KMS-11 (cell line): ENCODE data around the gene GGT1.
A peak's percentile ranks its signal among the peaks of the same experiment; 100 is the strongest.
"Not testable (repeated sequence)": the region's sequence is repeated elsewhere in the genome, so short reads cannot be mapped to it uniquely, and the experiment has no call there.

Experiments
- H2AFZ ChIP-seq: fragments of 200-600 bp; sonication (generic); 2 replicates; pipeline ENCODE4 v1.6.1; 2016; ENCODE audit warnings: antibody characterized with exemption, mixed run types, low read depth
- H3K27ac ChIP-seq: fragments of 200-600 bp; sonication (generic); 2 replicates; pipeline ENCODE4 v1.6.1; 2016; ENCODE audit warnings: mild to moderate bottlenecking, mixed run types
- H3K27me3 ChIP-seq: fragments of 200-600 bp; sonication (generic); 2 replicates; pipeline ENCODE4 v1.6.1; 2017; ENCODE audit warnings: mild to moderate bottlenecking, low read depth, mixed run types, moderate library complexity; ENCODE audit not compliant: insufficient read depth
- H3K36me3 ChIP-seq: fragments of 200-600 bp; sonication (generic); 2 replicates; pipeline ENCODE4 v1.6.1; 2017; ENCODE audit warnings: mild to moderate bottlenecking, mixed run types; ENCODE audit not compliant: insufficient read depth
- H3K4me1 ChIP-seq: fragments of 200-600 bp; sonication (generic); 2 replicates; pipeline ENCODE4 v1.6.1; 2016; ENCODE audit warnings: mild to moderate bottlenecking, low read depth, mixed run types; ENCODE audit not compliant: poor library complexity, severe bottlenecking
- H3K4me2 ChIP-seq: fragments of 200-600 bp; sonication (generic); 2 replicates; pipeline ENCODE4 v1.7.0; 2016; ENCODE audit warnings: mild to moderate bottlenecking, mixed run types
- H3K4me3 ChIP-seq: fragments of 200-600 bp; sonication (generic); IDR thresholded peaks from 2 replicates; pipeline ENCODE4 v1.6.1; 2017; ENCODE audit warnings: low read depth, low read length, mixed read lengths; ENCODE audit not compliant: insufficient read depth
- H3K79me2 ChIP-seq: fragments of 200-600 bp; sonication (generic); 2 replicates; pipeline ENCODE4 v1.6.1; 2016; ENCODE audit warnings: low read depth, mixed run types; ENCODE audit not compliant: insufficient read depth
- H3K9ac ChIP-seq: fragments of 200-600 bp; sonication (generic); 2 replicates; pipeline ENCODE4 v1.6.1; 2016; ENCODE audit warnings: mild to moderate bottlenecking, mixed run types
- H4K20me1 ChIP-seq: fragments of 200-600 bp; sonication (generic); 2 replicates; pipeline ENCODE4 v1.6.1; 2016; ENCODE audit warnings: mild to moderate bottlenecking, mixed run types; ENCODE audit not compliant: insufficient read depth
- TF ChIP-seq, protein P1 (sequence below): fragments of 200-600 bp; sonication (generic); conservative IDR thresholded peaks from 2 replicates; pipeline ENCODE4 v1.6.1; 2017; ENCODE audit warnings: low read depth, mild to moderate bottlenecking, antibody characterized with exemption, low read length, moderate library complexity, mixed read lengths

Gene GGT1

GRCh38 chr22:24614794-24615193, 11.8 kb downstream of the GGT1 start:
- not testable (repeated sequence) for H3K79me2 ChIP-seq, H3K36me3 ChIP-seq, H3K27me3 ChIP-seq, H4K20me1 ChIP-seq, H2AFZ ChIP-seq, H3K4me2 ChIP-seq, H3K4me3 ChIP-seq, H3K27ac ChIP-seq, H3K9ac ChIP-seq, H3K4me1 ChIP-seq

GRCh38 chr22:24621244-24621643, 18.3 kb downstream of the GGT1 start:
- H3K4me2 ChIP-seq, H3K79me2 ChIP-seq, H4K20me1 ChIP-seq, H3K4me1 ChIP-seq, H3K9ac ChIP-seq, H3K27me3 ChIP-seq, H3K27ac ChIP-seq, H3K36me3 ChIP-seq, H3K4me3 ChIP-seq, H2AFZ ChIP-seq: not testable (repeated sequence)

GRCh38 chr22:24622596-24622995, 19.6 kb downstream of the GGT1 start:
- not testable (repeated sequence) for H3K9ac ChIP-seq, H3K27me3 ChIP-seq, H3K4me2 ChIP-seq

GRCh38 chr22:24627911-24628310, 24.9 kb downstream of the GGT1 start:
- not testable (repeated sequence) for H3K4me1 ChIP-seq, H2AFZ ChIP-seq, H3K4me2 ChIP-seq, H3K4me3 ChIP-seq, H4K20me1 ChIP-seq, H3K79me2 ChIP-seq, H3K36me3 ChIP-seq, H3K27me3 ChIP-seq, H3K27ac ChIP-seq, H3K9ac ChIP-seq

More at GRCh38 chr22:24622596-24622995, 19.6 kb downstream of the GGT1 start:
- H3K27ac ChIP-seq, H2AFZ ChIP-seq, H3K79me2 ChIP-seq, H3K36me3 ChIP-seq, H3K4me3 ChIP-seq, H3K4me1 ChIP-seq, H4K20me1 ChIP-seq: not testable (repeated sequence)

DNA sequence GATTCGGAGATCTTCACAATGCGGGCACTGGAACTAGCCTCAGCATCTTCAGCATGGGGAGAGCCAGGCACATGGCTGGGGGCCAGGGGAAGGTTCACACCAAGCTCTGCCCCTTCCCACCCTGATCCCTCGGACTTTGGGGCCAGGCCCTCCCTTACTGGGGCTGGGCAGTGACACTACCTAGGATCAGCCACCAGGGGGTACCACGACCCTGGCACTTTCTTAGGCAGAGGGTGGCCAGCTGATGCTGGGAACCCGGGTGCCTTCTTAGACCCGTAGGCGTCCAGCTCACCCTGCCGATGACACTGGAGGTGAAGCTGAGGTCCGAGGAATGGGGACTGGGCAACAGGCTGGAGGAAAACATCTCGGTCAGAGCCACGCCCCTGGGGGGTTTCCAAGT, 26.1 kb downstream of the GGT1 start:
- not testable (repeated sequence) for H2AFZ ChIP-seq, H3K4me3 ChIP-seq, H3K4me2 ChIP-seq, H3K36me3 ChIP-seq, H3K79me2 ChIP-seq, H3K27me3 ChIP-seq, H4K20me1 ChIP-seq, H3K27ac ChIP-seq, H3K9ac ChIP-seq, H3K4me1 ChIP-seq
- TF ChIP-seq, protein P1, sequence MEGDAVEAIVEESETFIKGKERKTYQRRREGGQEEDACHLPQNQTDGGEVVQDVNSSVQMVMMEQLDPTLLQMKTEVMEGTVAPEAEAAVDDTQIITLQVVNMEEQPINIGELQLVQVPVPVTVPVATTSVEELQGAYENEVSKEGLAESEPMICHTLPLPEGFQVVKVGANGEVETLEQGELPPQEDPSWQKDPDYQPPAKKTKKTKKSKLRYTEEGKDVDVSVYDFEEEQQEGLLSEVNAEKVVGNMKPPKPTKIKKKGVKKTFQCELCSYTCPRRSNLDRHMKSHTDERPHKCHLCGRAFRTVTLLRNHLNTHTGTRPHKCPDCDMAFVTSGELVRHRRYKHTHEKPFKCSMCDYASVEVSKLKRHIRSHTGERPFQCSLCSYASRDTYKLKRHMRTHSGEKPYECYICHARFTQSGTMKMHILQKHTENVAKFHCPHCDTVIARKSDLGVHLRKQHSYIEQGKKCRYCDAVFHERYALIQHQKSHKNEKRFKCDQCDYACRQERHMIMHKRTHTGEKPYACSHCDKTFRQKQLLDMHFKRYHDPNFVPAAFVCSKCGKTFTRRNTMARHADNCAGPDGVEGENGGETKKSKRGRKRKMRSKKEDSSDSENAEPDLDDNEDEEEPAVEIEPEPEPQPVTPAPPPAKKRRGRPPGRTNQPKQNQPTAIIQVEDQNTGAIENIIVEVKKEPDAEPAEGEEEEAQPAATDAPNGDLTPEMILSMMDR, result peak; percentile 30; the same call in 1 of the 2 replicates

GRCh38 chr22:24630812-24631427, 27.9 kb downstream of the GGT1 start:
- not testable (repeated sequence) for H3K9ac ChIP-seq, H3K27me3 ChIP-seq, H4K20me1 ChIP-seq, H2AFZ ChIP-seq, H3K36me3 ChIP-seq, H3K79me2 ChIP-seq, H3K4me3 ChIP-seq, H3K4me1 ChIP-seq, H3K4me2 ChIP-seq, H3K27ac ChIP-seq

DNA sequence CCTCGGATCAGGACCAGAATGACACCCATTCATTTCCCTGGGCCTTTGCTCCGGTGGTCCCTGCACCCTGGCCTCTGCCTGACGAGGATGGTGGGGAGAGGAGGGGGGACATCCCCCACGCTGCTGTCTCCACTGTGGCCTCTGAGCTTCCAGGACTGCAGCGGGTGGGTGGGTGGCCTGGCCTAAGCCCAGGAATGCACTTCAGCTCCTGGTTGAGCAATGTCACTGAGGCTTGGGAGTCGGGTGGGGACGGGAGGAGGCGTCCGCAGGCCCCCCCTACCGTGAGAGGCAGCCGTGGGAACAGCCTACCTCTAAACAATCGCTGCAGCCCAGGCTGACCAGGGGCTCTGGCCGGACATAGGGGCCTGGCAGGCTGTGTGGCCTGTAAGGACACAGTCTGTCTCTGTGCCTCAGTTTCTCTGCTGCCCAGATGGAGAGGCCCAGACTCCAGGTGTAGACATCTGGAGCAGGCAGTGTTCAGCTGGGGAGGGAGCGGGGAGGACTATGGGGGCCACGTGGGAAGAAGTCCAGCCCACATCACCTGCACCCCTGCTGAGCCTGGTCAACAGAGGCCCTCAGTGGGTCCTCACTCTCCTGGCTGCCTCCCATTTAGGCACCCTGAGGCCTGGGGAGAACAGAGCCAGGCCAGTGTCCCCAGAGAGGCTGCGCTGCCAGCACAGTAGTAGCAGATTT, 28.6 kb downstream of the GGT1 start:
- H3K4me3 ChIP-seq, H3K79me2 ChIP-seq, H2AFZ ChIP-seq, H3K4me1 ChIP-seq, H3K27me3 ChIP-seq, H3K27ac ChIP-seq, H3K36me3 ChIP-seq, H3K9ac ChIP-seq, H4K20me1 ChIP-seq, H3K4me2 ChIP-seq: not testable (repeated sequence)

- not testable (repeated sequence) for H3K9ac ChIP-seq, H4K20me1 ChIP-seq, H3K27me3 ChIP-seq, H3K79me2 ChIP-seq, H3K4me2 ChIP-seq, H2AFZ ChIP-seq, H3K27ac ChIP-seq, H3K36me3 ChIP-seq, H3K4me1 ChIP-seq, H3K4me3 ChIP-seq
Measured at GRCh38 chr22:24632642-24633041, 29.6 kb downstream of the GGT1 start.

DNA sequence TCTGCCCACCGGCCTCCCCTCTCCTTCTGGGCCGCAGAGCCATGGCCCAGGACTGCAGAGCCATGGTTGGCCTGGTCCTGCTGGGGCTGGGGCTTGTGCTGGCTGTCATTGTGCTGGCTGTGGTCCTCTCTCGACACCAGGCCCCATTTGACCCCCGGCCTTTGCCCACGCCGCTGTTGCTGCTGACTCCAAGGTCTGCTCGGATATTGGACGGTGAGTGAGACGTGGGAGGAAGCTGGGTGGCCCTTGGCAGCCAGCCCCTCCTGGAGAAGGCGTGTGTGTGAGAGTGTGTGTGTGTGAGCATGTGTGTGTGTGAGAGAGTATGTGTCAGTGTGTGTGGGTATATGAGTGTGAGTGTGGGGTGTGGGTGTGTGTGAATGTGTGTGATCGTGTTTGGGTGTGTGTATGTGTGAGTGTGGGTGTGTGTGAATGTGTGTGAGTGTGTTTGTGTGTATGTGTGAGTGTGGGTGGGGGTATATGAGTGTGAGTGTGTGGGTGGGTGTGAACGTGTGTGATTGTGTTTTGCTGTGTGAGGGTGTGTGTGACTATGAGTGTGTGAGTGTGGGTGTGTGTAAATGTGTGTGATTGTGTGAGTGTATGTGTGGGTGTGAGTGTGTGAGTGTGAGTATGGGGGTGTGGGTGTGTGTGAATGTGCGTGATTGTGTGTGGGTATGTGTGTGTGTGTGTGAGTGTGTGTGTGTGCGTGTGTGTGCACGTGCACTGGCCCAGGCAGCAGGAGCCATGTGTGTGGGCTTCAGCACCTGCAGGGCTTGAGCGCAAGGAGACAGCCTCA, 30.4 kb downstream of the GGT1 start:
- not testable (repeated sequence) for H2AFZ ChIP-seq, H3K4me1 ChIP-seq, H3K36me3 ChIP-seq, H3K9ac ChIP-seq, H3K27ac ChIP-seq, H3K27me3 ChIP-seq, H4K20me1 ChIP-seq, H3K4me2 ChIP-seq, H3K79me2 ChIP-seq, H3K4me3 ChIP-seq
